Chondrocyte (in vitro differentiated cells): ENCODE data around the gene PIGW. TPM values are rescaled to one million over a fixed set of nuclear protein-coding genes. Genes with fewer than 3 reads are reported as not detected.
A peak's percentile ranks its signal among the peaks of the same experiment; 100 is the strongest.
"Not testable (repeated sequence)": the region's sequence is repeated elsewhere in the genome, so short reads cannot be mapped to it uniquely, and the experiment has no call there.

ENCODE experiments used
- DNase-seq: peaks from one replicate; pipeline ENCODE4 v3.0.0; 2021; ENCODE audit warnings: mixed read lengths, low spot score
- H3K27ac Mint-ChIP-seq: one replicate; pipeline ENCODE4 v1.8.0; 2021; ENCODE audit warnings: mild to moderate bottlenecking, moderate library complexity, mixed read lengths; ENCODE audit not compliant: unreplicated experiment
- H3K27me3 Mint-ChIP-seq: 2 replicates; pipeline ENCODE4 v1.8.0; 2021; ENCODE audit warnings: low read depth, mixed read lengths
- H3K36me3 Mint-ChIP-seq: 2 replicates; pipeline ENCODE4 v1.8.0; 2021; ENCODE audit warnings: low read depth, mixed read lengths
- H3K4me1 Mint-ChIP-seq: 2 replicates; pipeline ENCODE4 v1.8.0; 2021; ENCODE audit warnings: low read depth, mild to moderate bottlenecking, mixed read lengths
- H3K4me3 Mint-ChIP-seq: one replicate; pipeline ENCODE4 v1.8.0; 2021; ENCODE audit warnings: mild to moderate bottlenecking, moderate library complexity, mixed read lengths; ENCODE audit not compliant: unreplicated experiment
- H3K9me3 Mint-ChIP-seq: 2 replicates; pipeline ENCODE4 v1.8.0; 2021; ENCODE audit warnings: low read depth, mixed read lengths
- total RNA-seq: library from RNA; stranded (reverse); gene quantifications from 3 replicates; pipeline ENCODE4 v1.2.1, GENCODE V29; 2021
- TF ChIP-seq, protein P1 (sequence below): fragments of 200-600 bp; sonication (generic); IDR thresholded peaks from 2 replicates; pipeline ENCODE4 v1.5.0; 2021; ENCODE audit warnings: antibody characterized with exemption, mild to moderate bottlenecking, moderate library complexity

PIGW gene
- total RNA-seq, 1 donor from 2014 or later: 10.5 TPM

DNA sequence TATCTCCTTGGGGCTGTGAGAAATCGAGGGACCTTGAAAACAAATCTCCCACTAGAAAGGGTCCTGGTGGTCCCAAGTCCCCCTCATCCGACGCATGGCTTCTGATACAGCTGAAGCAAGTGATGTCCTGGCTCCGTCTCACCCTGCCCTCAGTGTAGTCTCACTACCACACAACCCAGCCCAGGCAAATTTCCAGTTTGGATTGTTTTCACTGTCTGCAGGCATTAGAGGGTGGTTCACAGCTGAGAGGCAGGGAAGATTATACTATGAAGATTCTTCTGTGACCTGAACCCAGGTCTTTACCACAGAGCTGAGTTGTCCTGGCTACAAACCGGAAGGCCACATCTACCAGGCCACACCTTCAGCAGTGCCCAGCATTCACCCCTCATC, 30.6 kb upstream of the PIGW start:
- H3K27me3 Mint-ChIP-seq: no peaks in the 10 kb centered on the region

DNA sequence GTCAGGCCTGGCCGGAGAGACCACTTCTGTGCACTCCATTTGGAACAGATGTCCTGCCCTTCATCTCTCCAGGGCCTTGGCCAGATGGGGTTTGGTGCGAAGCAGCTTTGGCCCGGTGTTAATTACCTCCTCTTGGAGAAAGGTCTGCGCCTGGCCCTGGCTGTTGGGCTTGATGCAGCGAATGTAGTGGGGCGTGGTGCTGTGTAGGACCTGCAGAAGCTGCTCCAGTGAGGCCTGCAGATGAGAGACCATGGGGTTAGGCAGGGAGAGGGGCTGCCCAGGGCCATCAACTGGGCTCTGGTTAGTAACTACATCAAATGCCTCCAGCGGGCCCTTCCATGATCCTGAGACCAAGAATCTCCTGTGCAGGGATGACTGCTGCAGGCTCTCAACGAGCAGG, 29.6 kb upstream of the PIGW start:
- Mint-ChIP-seq H3K27me3 (no peaks in the 10 kb centered on the region), H3K4me3 (no peak overlapping the region), H3K36me3 (peaks cover 28% of the 10 kb centered on the region), H3K4me1 (no peaks in the 10 kb centered on the region), H3K9me3 (no peaks in the 10 kb centered on the region), H3K27ac (no peak overlapping the region)
- DNase-seq: peak; percentile 85
- TF ChIP-seq, protein P1, sequence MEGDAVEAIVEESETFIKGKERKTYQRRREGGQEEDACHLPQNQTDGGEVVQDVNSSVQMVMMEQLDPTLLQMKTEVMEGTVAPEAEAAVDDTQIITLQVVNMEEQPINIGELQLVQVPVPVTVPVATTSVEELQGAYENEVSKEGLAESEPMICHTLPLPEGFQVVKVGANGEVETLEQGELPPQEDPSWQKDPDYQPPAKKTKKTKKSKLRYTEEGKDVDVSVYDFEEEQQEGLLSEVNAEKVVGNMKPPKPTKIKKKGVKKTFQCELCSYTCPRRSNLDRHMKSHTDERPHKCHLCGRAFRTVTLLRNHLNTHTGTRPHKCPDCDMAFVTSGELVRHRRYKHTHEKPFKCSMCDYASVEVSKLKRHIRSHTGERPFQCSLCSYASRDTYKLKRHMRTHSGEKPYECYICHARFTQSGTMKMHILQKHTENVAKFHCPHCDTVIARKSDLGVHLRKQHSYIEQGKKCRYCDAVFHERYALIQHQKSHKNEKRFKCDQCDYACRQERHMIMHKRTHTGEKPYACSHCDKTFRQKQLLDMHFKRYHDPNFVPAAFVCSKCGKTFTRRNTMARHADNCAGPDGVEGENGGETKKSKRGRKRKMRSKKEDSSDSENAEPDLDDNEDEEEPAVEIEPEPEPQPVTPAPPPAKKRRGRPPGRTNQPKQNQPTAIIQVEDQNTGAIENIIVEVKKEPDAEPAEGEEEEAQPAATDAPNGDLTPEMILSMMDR: no peak

More for the DNA sequence above, 30.6 kb upstream of the PIGW start:
- TF ChIP-seq, protein P1: no peak
- Mint-ChIP-seq H3K4me3 (no peak overlapping the region), H3K4me1 (no peaks in the 10 kb centered on the region), H3K27ac (no peak overlapping the region), H3K9me3 (no peaks in the 10 kb centered on the region), H3K36me3 (peaks cover 25% of the 10 kb centered on the region)
- DNase-seq: no peak

DNA sequence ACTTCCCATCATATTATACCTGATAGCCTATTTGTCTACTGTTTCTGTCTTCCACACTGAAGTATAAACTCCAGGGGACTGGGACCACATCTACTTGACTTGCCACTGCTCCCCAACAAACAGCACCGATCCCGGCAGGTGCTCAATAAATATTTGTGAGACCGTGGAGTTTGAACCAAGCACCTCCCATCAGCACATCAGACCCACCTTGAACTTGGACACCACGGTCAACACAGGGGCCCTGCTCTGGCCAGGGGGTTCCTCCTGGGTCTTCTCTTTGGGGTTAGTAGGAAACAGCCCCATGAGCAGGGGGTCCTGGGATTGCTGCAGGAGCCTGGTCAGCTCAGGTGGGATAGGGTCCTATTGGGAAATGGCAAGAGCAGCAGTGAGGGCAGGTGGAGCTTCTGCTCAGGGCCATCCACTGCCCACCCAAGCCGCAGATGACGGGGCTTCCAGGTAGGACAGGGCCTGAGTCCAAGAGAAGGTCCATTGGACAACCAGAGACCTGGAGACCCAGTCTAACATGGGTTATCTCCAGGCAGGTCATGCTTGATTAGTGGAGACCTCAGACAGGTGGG, 28.4 kb upstream of the PIGW start:
- no peak overlapping the region for H3K27ac Mint-ChIP-seq
- H3K27me3 Mint-ChIP-seq: no peaks in the 10 kb centered on the region
- peaks cover 32% of the 10 kb centered on the region for H3K36me3 Mint-ChIP-seq

DNA sequence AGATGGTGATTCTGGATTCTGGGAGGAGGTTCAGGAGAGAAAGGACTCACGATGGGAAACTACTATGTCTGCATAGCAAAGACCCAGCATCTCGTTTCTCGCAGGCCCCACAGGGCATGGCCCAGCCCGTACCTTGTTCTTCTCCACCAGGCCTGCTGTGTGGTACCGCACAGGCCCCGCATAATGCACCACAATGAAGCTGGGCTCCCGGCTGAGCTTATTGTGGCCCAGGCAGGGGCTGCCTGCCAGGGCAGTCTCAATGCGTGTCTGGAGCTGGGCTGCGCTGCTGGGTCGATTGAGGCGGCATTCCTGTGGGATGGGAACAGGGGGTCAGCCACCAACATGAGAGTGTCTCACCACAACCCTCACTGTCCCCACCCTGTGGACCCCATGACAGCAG, 28.0 kb upstream of the PIGW start:
- Mint-ChIP-seq H3K36me3 (peaks cover 32% of the 10 kb centered on the region), H3K27ac (no peak overlapping the region), H3K4me1 (no peaks in the 10 kb centered on the region), H3K4me3 (no peak overlapping the region), H3K9me3 (no peaks in the 10 kb centered on the region), H3K27me3 (no peaks in the 10 kb centered on the region)
- DNase-seq: no peak
- TF ChIP-seq, protein P1: no peak

More for the DNA sequence above, 28.4 kb upstream of the PIGW start:
- DNase-seq: no peak
- Mint-ChIP-seq H3K4me1 (no peaks in the 10 kb centered on the region), H3K9me3 (no peaks in the 10 kb centered on the region), H3K4me3 (no peak overlapping the region)
- TF ChIP-seq, protein P1: no peak

DNA sequence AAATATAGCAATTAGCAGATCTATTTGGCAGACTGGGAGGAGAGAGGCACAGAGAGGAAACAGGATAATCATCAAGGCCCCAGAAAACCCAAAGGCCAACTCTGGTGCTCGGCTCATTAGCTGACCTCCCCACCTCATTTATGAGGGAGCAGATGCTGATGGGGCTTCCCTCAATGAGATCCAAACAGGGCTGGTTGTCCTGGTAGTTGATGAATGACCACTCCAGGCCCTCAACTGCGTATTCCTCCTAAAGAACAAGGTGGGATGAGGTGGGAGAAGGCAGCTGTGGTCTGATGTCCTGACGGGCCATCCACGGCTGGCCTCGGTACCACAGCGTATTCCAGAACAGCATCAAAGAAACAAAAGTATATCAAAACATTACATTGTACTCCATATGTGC, 27.5 kb upstream of the PIGW start:
- H3K4me3 Mint-ChIP-seq: no peak overlapping the region
- H3K36me3 Mint-ChIP-seq: peaks cover 30% of the 10 kb centered on the region
- no peak overlapping the region for H3K27ac Mint-ChIP-seq
- DNase-seq: no peak
- TF ChIP-seq, protein P1: no peak
- no peaks in the 10 kb centered on the region for H3K27me3 Mint-ChIP-seq
- H3K9me3 Mint-ChIP-seq: no peaks in the 10 kb centered on the region
- no peaks in the 10 kb centered on the region for H3K4me1 Mint-ChIP-seq

DNA sequence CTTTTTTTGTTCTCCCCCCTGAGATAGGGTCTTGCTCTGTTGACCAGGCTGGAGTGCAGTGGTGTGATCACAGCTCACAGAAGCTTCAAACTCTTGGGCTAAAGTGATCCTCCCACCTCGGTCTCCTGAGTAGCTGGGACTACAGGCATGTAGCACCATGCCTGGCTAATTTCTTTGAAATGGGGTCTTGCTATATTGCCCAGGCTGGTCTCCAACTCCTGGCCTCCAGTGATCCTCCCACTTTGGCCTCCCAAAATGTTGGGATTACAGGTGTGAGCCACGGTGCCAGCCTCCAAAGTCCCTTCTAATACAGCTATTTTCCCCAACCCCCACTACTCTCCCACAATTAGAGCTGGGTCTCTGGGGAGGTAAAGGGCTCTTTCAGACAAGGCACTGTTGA, 26.3 kb upstream of the PIGW start:
- H3K27ac Mint-ChIP-seq, H3K4me3 Mint-ChIP-seq, H3K9me3 Mint-ChIP-seq, H3K4me1 Mint-ChIP-seq, H3K27me3 Mint-ChIP-seq, DNase-seq: not testable (repeated sequence)
- peaks cover 25% of the 10 kb centered on the region for H3K36me3 Mint-ChIP-seq
